H1 (cell line): ENCODE measurements around the gene FTL. TPM values are rescaled to one million over a fixed set of nuclear protein-coding genes. Genes with fewer than 3 reads are reported as not detected.

ENCODE experiments used
- CTCF ChIA-PET: fragments of 300-600 bp; sonication (Branson Sonifier 250); formaldehyde crosslinking; loops from one replicate; lab custom pipeline; 2021; ENCODE audit not compliant: partially characterized antibody; lab: Charles Lee
- POLR2A ChIA-PET: fragments of 300-600 bp; sonication (Branson Sonifier 250); formaldehyde crosslinking; loops from one replicate; lab custom pipeline; 2021; ENCODE audit warnings: inconsistent platforms; ENCODE audit not compliant: partially characterized antibody; lab: Charles Lee
- DNase-seq, 2 experiments: peaks; one replicate each; pipeline versions ENCODE4 v3.0.0 to v3.0.0-alpha.2; 2010 to 2022; ENCODE audit warnings: low spot score in 2 of 2, low read depth in 1 of 2, mixed read lengths in 1 of 2
- FAIRE-seq: peaks from 2 replicates; lab custom pipeline; 2011; peaks lifted over from hg19 to GRCh38; lab: Jason Lieb, UNC
- H2AFZ ChIP-seq: 2 replicates; pipeline ENCODE4 v1.8.1; 2012; ENCODE audit warnings: low read length, inconsistent platforms
- H2AK5ac ChIP-seq: 2 replicates; pipeline ENCODE4 v1.6.1; 2013; ENCODE audit warnings: low read depth, low read length
- H2BK120ac ChIP-seq: replicated peaks from 2 replicates; pipeline ENCODE3; 2013; ENCODE audit warnings: low read depth, low read length, inconsistent platforms
- H2BK12ac ChIP-seq: 2 replicates; pipeline ENCODE4 v1.6.1; 2013; ENCODE audit warnings: low read depth, low read length
- H2BK15ac ChIP-seq: 2 replicates; pipeline ENCODE4 v1.6.1; 2013; ENCODE audit warnings: low read length
- H2BK20ac ChIP-seq: 2 replicates; pipeline ENCODE4 v1.6.1; 2013; ENCODE audit warnings: low read length
- H2BK5ac ChIP-seq: 2 replicates; pipeline ENCODE4 v1.6.1; 2013; ENCODE audit warnings: low read depth, low read length
- H3K14ac ChIP-seq: 2 replicates; pipeline ENCODE4 v1.6.1; 2013; ENCODE audit warnings: inconsistent platforms; ENCODE audit not compliant: insufficient read length
- H3K18ac ChIP-seq: 2 replicates; pipeline ENCODE4 v1.6.1; 2013; ENCODE audit warnings: low read length; ENCODE audit errors: extremely low read depth
- H3K23ac ChIP-seq: 2 replicates; pipeline ENCODE4 v1.6.1; 2013; ENCODE audit warnings: inconsistent platforms; ENCODE audit not compliant: insufficient read length
- H3K23me2 ChIP-seq: 2 replicates; pipeline ENCODE4 v1.6.1; 2013; ENCODE audit warnings: low read depth, low read length
- H3K27ac ChIP-seq: 2 replicates; pipeline ENCODE4 v1.6.1; 2011; ENCODE audit warnings: low read depth, low read length, inconsistent platforms
- H3K27me3 ChIP-seq, 4 experiments: replicated peaks in 1 of 4; 1 replicate in 1 of 4; 2 replicates in 3 of 4; pipeline versions ENCODE4 v1.6.1 to v1.8.1; 2011 to 2013; ENCODE audit warnings: low read length in 3 of 4, mild to moderate bottlenecking in 3 of 4, inconsistent platforms in 2 of 4, mixed read lengths in 2 of 4, moderate library complexity in 1 of 4; ENCODE audit not compliant: control insufficient read depth in 3 of 4, insufficient read depth in 3 of 4; ENCODE audit errors: extremely low read depth in 1 of 4
- H3K36me3 ChIP-seq, 4 experiments: 2 replicates each; pipeline versions ENCODE4 v1.6.1 to v1.8.1; 2011 to 2013; ENCODE audit warnings: mild to moderate bottlenecking in 4 of 4, low read length in 3 of 4, moderate library complexity in 2 of 4, control low read depth in 1 of 4, inconsistent platforms in 1 of 4; ENCODE audit not compliant: insufficient read depth in 4 of 4, control insufficient read depth in 2 of 4
- H3K4ac ChIP-seq: replicated peaks from 2 replicates; pipeline ENCODE3; 2013; ENCODE audit warnings: low read length, low read depth, mixed read lengths, inconsistent platforms; ENCODE audit not compliant: insufficient read length
- H3K4me1 ChIP-seq, 4 experiments: replicated peaks in 1 of 4; 1 replicate in 1 of 4; 2 replicates in 3 of 4; pipeline versions ENCODE4 v1.6.1 to v1.8.1; 2011 to 2013; ENCODE audit warnings: low read length in 3 of 4, inconsistent platforms in 2 of 4, mixed read lengths in 1 of 4; ENCODE audit not compliant: insufficient read depth in 4 of 4, control insufficient read depth in 3 of 4
- H3K4me2 ChIP-seq, 2 experiments: 2 replicates each; pipeline versions ENCODE4 v1.6.1 to v1.8.1; 2011 to 2013; ENCODE audit warnings: low read depth in 2 of 2, low read length in 2 of 2, control low read depth in 1 of 2, inconsistent platforms in 1 of 2, mild to moderate bottlenecking in 1 of 2; ENCODE audit not compliant: insufficient read depth in 1 of 2
- H3K4me3 ChIP-seq, 4 experiments: fragments of 200-600, 300-600 bp in 1 of 4; sonication (generic), shearing (Covaris generic), sonication (Bioruptor Twin) in 1 of 4; 2 replicates each; pipeline versions ENCODE4 v1.5.1 to v1.8.1; 2011 to 2016; ENCODE audit warnings: low read length in 4 of 4, low read depth in 3 of 4, control low read depth in 2 of 4, inconsistent platforms in 2 of 4, mild to moderate bottlenecking in 2 of 4, mixed read lengths in 1 of 4, moderate library complexity in 1 of 4; ENCODE audit not compliant: insufficient read depth in 2 of 4; ENCODE audit errors: extremely low read depth in 1 of 4
- H3K56ac ChIP-seq: replicated peaks from 2 replicates; pipeline ENCODE3; 2013; ENCODE audit warnings: low read depth, mild to moderate bottlenecking, mixed read lengths, low read length, inconsistent platforms; ENCODE audit not compliant: insufficient read length
- H3K79me1 ChIP-seq: 2 replicates; pipeline ENCODE4 v1.6.1; 2013; ENCODE audit warnings: low read depth, low read length, control low read depth
- H3K79me2 ChIP-seq, 2 experiments: 2 replicates each; pipeline versions ENCODE4 v1.6.1 to v1.8.1; 2012 to 2013; ENCODE audit warnings: low read length in 2 of 2, mild to moderate bottlenecking in 2 of 2, inconsistent platforms in 1 of 2; ENCODE audit not compliant: insufficient read depth in 2 of 2, control insufficient read depth in 1 of 2
- H3K9ac ChIP-seq, 4 experiments: replicated peaks in 1 of 4; 1 replicate in 1 of 4; 2 replicates in 3 of 4; pipeline versions ENCODE4 v1.6.1 to v1.8.1; 2011 to 2013; ENCODE audit warnings: low read depth in 3 of 4, low read length in 3 of 4, control low read depth in 2 of 4, mild to moderate bottlenecking in 2 of 4, moderate library complexity in 2 of 4, inconsistent platforms in 1 of 4; ENCODE audit errors: extremely low read depth in 1 of 4
- H3K9me3 ChIP-seq, 2 experiments: 2 replicates each; pipeline versions ENCODE4 v1.6.1 to v1.8.1; 2012 to 2013; ENCODE audit warnings: mild to moderate bottlenecking in 2 of 2, moderate library complexity in 2 of 2, control low read depth in 1 of 2, inconsistent platforms in 1 of 2, low read depth in 1 of 2, low read length in 1 of 2, mixed read lengths in 1 of 2; ENCODE audit not compliant: insufficient read depth in 2 of 2
- H4K20me1 ChIP-seq, 2 experiments: replicated peaks in 1 of 2; 2 replicates each; pipeline versions ENCODE3 to v1.8.1; 2011 to 2013; ENCODE audit warnings: inconsistent platforms in 2 of 2, low read length in 2 of 2, mild to moderate bottlenecking in 1 of 2; ENCODE audit not compliant: insufficient read depth in 2 of 2, control insufficient read depth in 1 of 2
- H4K5ac ChIP-seq: 2 replicates; pipeline ENCODE4 v1.6.1; 2013; ENCODE audit warnings: low read length, low read depth, mixed read lengths, inconsistent platforms; ENCODE audit not compliant: insufficient read length
- H4K8ac ChIP-seq: 2 replicates; pipeline ENCODE4 v1.8.0; 2013; ENCODE audit warnings: mild to moderate bottlenecking, moderate library complexity, low read length, inconsistent platforms; ENCODE audit not compliant: insufficient read depth; ENCODE audit errors: extremely low read depth
- H4K91ac ChIP-seq: replicated peaks from 2 replicates; pipeline ENCODE3; 2013; ENCODE audit warnings: low read length, mixed read lengths, inconsistent platforms; ENCODE audit not compliant: insufficient read length
- WGBS, 2 experiments: shearing (Covaris generic) in 1 of 2; methylation state at CpG; one replicate each; pipeline versions ENCODE4 v1.1.6 to v1.1.7; 2013 to 2015; ENCODE audit warnings: low lambda C conversion rate in 2 of 2, mixed read lengths in 2 of 2, inconsistent platforms in 1 of 2, low coverage in 1 of 2, missing lambda C conversion rate in 1 of 2; ENCODE audit not compliant: insufficient replicate concordance in 2 of 2, insufficient coverage in 1 of 2, insufficient read length in 1 of 2; ENCODE audit errors: extremely low coverage in 1 of 2, missing lambda C conversion rate in 1 of 2; 5-methylcytosine and 5-hydroxymethylcytosine counted together
- polyA plus RNA-seq, 7 experiments: library from polyadenylated mRNA; depleted of rRNA in 3 of 7; stranded (reverse) in 5 of 7; unstranded in 2 of 7; fragments of >200 nt in 5 of 7; fragments of 200-250 nt in 2 of 7; gene quantifications; 1 replicate in 5 of 7; 2 replicates in 1 of 7; 4 replicates in 1 of 7; pipeline versions ENCODE4 v1.2.1 to v1.2.3, GENCODE V29; 2011 to 2013; ENCODE audit warnings: missing spikeins in 2 of 7, mixed read lengths in 2 of 7
- total RNA-seq: library from RNA; stranded (reverse); fragmentation: NEBNext Ultra II Directional; extraction: Animal tissue kit (Norgen Biotek cat#: 25700); gene quantifications from 2 replicates; pipeline ENCODE4 v1.2.1, GENCODE V29; 2021

Gene FTL
- total and polyA plus RNA-seq, 2 of the 8 experiments (the other 6 are each of a cell fraction or from before 2014, with no cell fraction given): 1,751 to 2,427 TPM

GRCh38 chr19:48961051-48961649, 4.0 kb upstream of the FTL start:
- Histone ChIP-seq H2BK20ac (no peak overlapping the region), H3K23ac (no peak overlapping the region), H2AK5ac (no peak overlapping the region), H3K36me3 (peaks cover 5 to 25% (median 10%) of the 10 kb centered on the region in 4 experiments; a peak in 6 of 8 replicates), H3K4me3 (no peak overlapping the region), H4K5ac (no peak overlapping the region), H3K4me1 (peaks cover 4 to 18% (median 12%) of the 10 kb centered on the region in 4 experiments), H3K27me3 (no peaks in the 10 kb centered on the region), H4K8ac (no peak overlapping the region), H3K9me3 (no peaks in the 10 kb centered on the region), H2BK12ac (no peak overlapping the region), H3K27ac (no peak overlapping the region), H3K14ac (no peak overlapping the region), H2BK120ac (no peak overlapping the region), H3K79me1 (peaks cover 5% of the 10 kb centered on the region), H3K4me2 (no peak overlapping the region), H3K18ac (no peak overlapping the region), H3K4ac (no peak overlapping the region), H2BK15ac (no peak overlapping the region), H2BK5ac (no peak overlapping the region), H3K23me2 (peaks cover 15% of the 10 kb centered on the region; the same call in 1 of the 2 replicates), H4K91ac (no peak overlapping the region), H3K79me2 (peaks cover 0 to 16% of the 10 kb centered on the region in 2 experiments; a peak in 2 of 4 replicates), H2AFZ (no peak overlapping the region), H3K9ac (no peak overlapping the region), H3K56ac (no peak overlapping the region), H4K20me1 (peaks cover 5 to 12% of the 10 kb centered on the region in 2 experiments)
- FAIRE-seq (no peak), DNase-seq (peak in 1 of 2 experiments; percentile 45)
- ChIA-PET CTCF (interaction anchor here (0.8 to 1.9 kb wide), 4 partner anchors 9 to 173 kb away, joined by 3 to 10 read pairs (median 4); no protein-coding TSS in a partner anchor), POLR2A (interaction anchor here (0.6 to 2.1 kb wide), 12 partner anchors 8 to 89 kb away, joined by 3 to 19 read pairs (median 4); partner anchors contain the start of gene DHDH)
- WGBS, 2 experiments: 94% methylated on average over 17 of the region's 19 CpGs; no CpG with 5 or more reads in 1 of the 2 experiments
